ENCODE results near the gene HOOK2. TPM values are rescaled to one million over a fixed set of nuclear protein-coding genes. Genes with fewer than 3 reads are reported as not detected.

The HOOK2 gene
- total and polyA plus RNA-seq, 9 of the 15 experiments (the other 6 are each of a cell fraction or from before 2014, with no cell fraction given): 1.3 to 17.2 (median 9.9) TPM

GRCh38 chr19:12796146-12797071 lies 21.1 kb upstream of the HOOK2 start (continued):
- TF ChIP-seq ARID4B (CRISPR knock-in tag; IDR thresholded peaks at IDR 0.05): peak; percentile 78; the same call in 1 of the 2 replicates
- peak; percentile 78 for TF ChIP-seq MAX (CRISPR knock-in tag; IDR thresholded peaks at IDR 0.05)
- 0 out of 2 replicates have a peak, but pooled peaks have one; percentile 43 for TF ChIP-seq MXI1 (IDR thresholded peaks at IDR 0.05; ENCODE audit: low read depth, low read length)
- no peak for TF ChIP-seq ZNF561 (CRISPR knock-in tag; conservative IDR thresholded peaks at IDR 0.05)
- peak; percentile 67 for TF ChIP-seq E2F8 (IDR thresholded peaks at IDR 0.05; ENCODE audit: low read depth, partially characterized antibody)
- no peak for TF ChIP-seq ZFPM2 (CRISPR knock-in tag; IDR thresholded peaks at IDR 0.05)
- 0 out of 4 replicates have a peak, but pooled peaks of 1 of the 2 experiments have one; percentile 49 for TF ChIP-seq UBTF (IDR thresholded peaks at IDR 0.05; ENCODE audit: borderline replicate concordance in 1 of 2, low read depth in 2 of 2, low read length in 2 of 2)
- peak; percentile 16; the same call in 1 of the 2 replicates for TF ChIP-seq SIN3B (IDR thresholded peaks at IDR 0.05; ENCODE audit: low read depth)
- peak; percentile 16; the same call in 1 of the 2 replicates for TF ChIP-seq USF1 (CRISPR knock-in tag; IDR thresholded peaks at IDR 0.05)
- no peak for TF ChIP-seq PRPF4 (IDR thresholded peaks at IDR 0.05; ENCODE audit: insufficient read depth, low read depth, low read length, poor library complexity, severe bottlenecking)
- TF ChIP-seq BCOR (IDR thresholded peaks at IDR 0.05): peak; percentile 37; the same call in 1 of the 2 replicates
